Stimulated activated naive CD4-positive, alpha-beta T cell (primary cell): Measurements from ENCODE around the gene RELN.

Source experiments
- DNase-seq, 6 experiments: peaks; one replicate each; lab custom pipeline; 2025; lab: John Stamatoyannopoulos, UW

RELN gene

GRCh38 chr7:103894656-103895596, 94.5 kb downstream of the RELN start:
- DNase-seq = no peak

- DNase-seq = no peak
Measured at GRCh38 chr7:103893350-103893749, 96.1 kb downstream of the RELN start.

GRCh38 chr7:103889451-103889850, 100.0 kb downstream of the RELN start:
- no peak for DNase-seq

GRCh38 chr7:103888603-103889153, 100.8 kb downstream of the RELN start:
- DNase-seq = no peak

GRCh38 chr7:103887853-103888602, 101.4 kb downstream of the RELN start:
- no peak for DNase-seq

GRCh38 chr7:103887050-103887449, 102.4 kb downstream of the RELN start:
- DNase-seq = no peak

- DNase-seq = no peak
Measured at GRCh38 chr7:103879928-103880600, 109.4 kb downstream of the RELN start.

GRCh38 chr7:103879411-103879810, 110.0 kb downstream of the RELN start:
- DNase-seq = no peak

GRCh38 chr7:103877565-103877964, 111.9 kb downstream of the RELN start:
- no peak for DNase-seq

- DNase-seq = no peak
Measured at GRCh38 chr7:103875718-103876117, 113.7 kb downstream of the RELN start.

- DNase-seq = no peak
Measured at GRCh38 chr7:103871473-103871872, 118.0 kb downstream of the RELN start.

- no peak for DNase-seq
Measured at GRCh38 chr7:103870664-103871063, 118.8 kb downstream of the RELN start.

GRCh38 chr7:103867874-103868273, 121.6 kb downstream of the RELN start:
- no peak for DNase-seq

- no peak for DNase-seq
Measured at GRCh38 chr7:103866919-103867318, 122.5 kb downstream of the RELN start.

- DNase-seq = no peak
Measured at GRCh38 chr7:103865442-103865841, 124.0 kb downstream of the RELN start.

- DNase-seq = no peak
Measured at GRCh38 chr7:103862302-103863035, 127.0 kb downstream of the RELN start.

GRCh38 chr7:103859709-103860108, 129.7 kb downstream of the RELN start:
- DNase-seq = no peak

GRCh38 chr7:103857435-103857834, 132.0 kb downstream of the RELN start:
- no peak for DNase-seq

- DNase-seq = no peak
Measured at GRCh38 chr7:103856929-103857328, 132.5 kb downstream of the RELN start.

- DNase-seq = no peak
Measured at GRCh38 chr7:103855671-103856070, 133.8 kb downstream of the RELN start.

- no peak for DNase-seq
Measured at GRCh38 chr7:103854611-103855010, 134.8 kb downstream of the RELN start.

GRCh38 chr7:103851357-103851756, 138.1 kb downstream of the RELN start:
- no peak for DNase-seq
